ENCODE data around the gene FBXL16. TPM values are rescaled to one million over a fixed set of nuclear protein-coding genes. Genes with fewer than 3 reads are reported as not detected.
A peak's percentile ranks its signal among the peaks of the same experiment; 100 is the strongest.

The FBXL16 gene
- total RNA-seq, 3 donors from 2014 or later = 2.6 to 4.2 TPM; not detected in 1

- H3K4me3 ChIP-seq = peak overlapping the region in 2 of 3 donors; percentile 32 to 58
- TF ChIP-seq POLR2A (IDR thresholded peaks at IDR 0.05) (no peak), POLR2AphosphoS5 (IDR thresholded peaks at IDR 0.05) (peak in 1 of 3 donors; percentile 15), CTCF (IDR thresholded peaks at IDR 0.05) (peak in 2 of 3 donors; percentile 55 to 66)
- peak; percentile 78 to 83 for DNase-seq (ENCODE audit: low spot score in 2 of 2)
Observed at GRCh38 chr16:660459-661183, 45.0 kb downstream of the FBXL16 start.

GRCh38 chr16:660132-660458, 45.5 kb downstream of the FBXL16 start:
- no peak for DNase-seq (ENCODE audit: low spot score in 2 of 2)
- peak overlapping the region; percentile 60 to 84 for H3K27ac ChIP-seq
- H3K4me1 ChIP-seq = peaks cover 0 to 6% of the 10 kb centered on the region in 2 donors
- peak overlapping the region in 1 of 3 donors; percentile 58 for H3K4me3 ChIP-seq
- no peaks in the 10 kb centered on the region for H3K27me3 ChIP-seq
- no peaks in the 10 kb centered on the region for H3K36me3 ChIP-seq
- intact Hi-C loops (cut with DNase I; ENCODE audit: low total_unique reads) = no loop called here
- no peaks in the 10 kb centered on the region for H3K9me3 ChIP-seq
- TF ChIP-seq POLR2A (IDR thresholded peaks at IDR 0.05) = no peak
- no peak for TF ChIP-seq CTCF (IDR thresholded peaks at IDR 0.05)
- no peak for TF ChIP-seq POLR2AphosphoS5 (IDR thresholded peaks at IDR 0.05)

More at GRCh38 chr16:660459-661183, 45.0 kb downstream of the FBXL16 start:
- intact Hi-C loops (cut with DNase I; ENCODE audit: low total_unique reads) = no loop called here
- Histone ChIP-seq H3K27me3 (no peaks in the 10 kb centered on the region), H3K4me1 (peaks cover 0 to 6% of the 10 kb centered on the region in 2 donors), H3K36me3 (no peaks in the 10 kb centered on the region), H3K27ac (peak overlapping the region; percentile 60 to 84), H3K9me3 (no peaks in the 10 kb centered on the region)

- Histone ChIP-seq H3K27ac (no peak overlapping the region), H3K36me3 (no peaks in the 10 kb centered on the region), H3K9me3 (no peaks in the 10 kb centered on the region), H3K27me3 (no peaks in the 10 kb centered on the region), H3K4me1 (peaks cover 0 to 6% of the 10 kb centered on the region in 2 donors), H3K4me3 (no peak overlapping the region)
- no peak for TF ChIP-seq POLR2AphosphoS5 (IDR thresholded peaks at IDR 0.05)
- TF ChIP-seq POLR2A (IDR thresholded peaks at IDR 0.05) = no peak
- TF ChIP-seq CTCF (IDR thresholded peaks at IDR 0.05) = no peak
- intact Hi-C loops (cut with DNase I; ENCODE audit: low total_unique reads) = no loop called here
- DNase-seq (ENCODE audit: low spot score in 2 of 2) = no peak
Observed at GRCh38 chr16:659618-660017, 46.0 kb downstream of the FBXL16 start.

- H3K27ac ChIP-seq = no peak overlapping the region
- TF ChIP-seq POLR2A (IDR thresholded peaks at IDR 0.05) (no peak), POLR2AphosphoS5 (IDR thresholded peaks at IDR 0.05) (no peak), CTCF (IDR thresholded peaks at IDR 0.05) (no peak)
- no peak overlapping the region for H3K4me3 ChIP-seq
- H3K4me1 ChIP-seq = peaks cover 0 to 6% of the 10 kb centered on the region in 2 donors
- no peaks in the 10 kb centered on the region for H3K27me3 ChIP-seq
- DNase-seq (ENCODE audit: low spot score in 2 of 2) = no peak
- no peaks in the 10 kb centered on the region for H3K9me3 ChIP-seq
- H3K36me3 ChIP-seq = no peaks in the 10 kb centered on the region
- intact Hi-C loops (cut with DNase I; ENCODE audit: low total_unique reads) = no loop called here
Observed at GRCh38 chr16:658679-659571, 46.7 kb downstream of the FBXL16 start.

GRCh38 chr16:657487-657886, 48.1 kb downstream of the FBXL16 start:
- H3K27me3 ChIP-seq = no peaks in the 10 kb centered on the region
- peaks cover 0 to 6% of the 10 kb centered on the region in 2 donors for H3K4me1 ChIP-seq
- H3K36me3 ChIP-seq = no peaks in the 10 kb centered on the region
- TF ChIP-seq POLR2A (IDR thresholded peaks at IDR 0.05) (no peak), POLR2AphosphoS5 (IDR thresholded peaks at IDR 0.05) (no peak), CTCF (IDR thresholded peaks at IDR 0.05) (no peak)
- H3K27ac ChIP-seq = no peak overlapping the region
- intact Hi-C loops (cut with DNase I; ENCODE audit: low total_unique reads) = no loop called here
- no peak overlapping the region for H3K4me3 ChIP-seq
- DNase-seq (ENCODE audit: low spot score in 2 of 2) = no peak
- H3K9me3 ChIP-seq = no peaks in the 10 kb centered on the region

Data from breast epithelium (tissue), 4 donors.